GM19035 (cell line): ENCODE measurements around the gene OR7G2.

Source experiments
- ATAC-seq: cut with Tn5 transposase; IDR thresholded peaks from one replicate; pipeline ENCODE4 v1.9.1; 2021; ENCODE audit not compliant: unreplicated experiment

Gene OR7G2

DNA sequence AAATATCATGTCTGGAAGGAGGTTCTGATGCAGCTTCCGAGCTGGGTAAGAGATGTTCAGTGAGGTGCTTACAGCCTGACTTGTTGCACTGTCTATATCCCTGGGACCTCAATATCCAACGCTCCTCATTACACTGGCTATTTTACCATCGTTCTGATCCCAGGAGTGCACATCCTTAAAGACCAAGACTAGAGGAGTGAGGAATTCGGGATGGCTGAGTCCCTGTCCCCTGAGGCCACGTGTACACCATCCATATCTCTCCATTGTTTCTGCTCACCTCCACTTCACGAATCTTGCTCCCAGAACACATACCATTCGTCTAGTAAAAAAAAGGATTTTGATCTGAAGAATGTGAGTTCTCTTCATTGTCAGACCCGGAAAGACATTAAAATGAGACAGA lies at the start of gene OR7G2:
Gene OR7G2 (minus strand): TSS at position 101 of the 400 bp plus-strand sequence. CDS start 4,232 bp downstream, outside the sequence.
- no peak for ATAC-seq

- ATAC-seq = no peak
Measured at GRCh38 chr19:9156304-9156703, 49.0 kb upstream of the OR7G2 start.

DNA sequence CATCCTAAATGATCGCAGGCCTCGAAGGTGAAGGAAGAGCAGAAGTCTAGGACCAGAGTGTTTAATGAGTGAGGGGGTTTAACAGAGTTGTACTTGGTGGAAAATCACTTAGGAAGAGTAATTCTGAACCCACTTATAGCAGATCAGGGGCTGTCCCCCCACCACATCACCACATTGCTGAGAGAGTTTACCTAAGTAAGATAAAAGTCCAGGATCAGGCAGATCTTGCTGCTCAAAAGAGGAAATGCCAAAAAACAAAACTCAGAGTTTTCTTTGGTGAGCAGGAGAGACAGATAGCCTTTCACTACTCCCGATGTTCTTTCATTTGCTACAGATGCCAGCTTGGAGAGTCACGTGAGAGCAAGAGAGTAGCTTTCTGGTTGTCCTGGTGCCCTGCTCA lies 48.3 kb upstream of the OR7G2 start:
- no peak for ATAC-seq

DNA sequence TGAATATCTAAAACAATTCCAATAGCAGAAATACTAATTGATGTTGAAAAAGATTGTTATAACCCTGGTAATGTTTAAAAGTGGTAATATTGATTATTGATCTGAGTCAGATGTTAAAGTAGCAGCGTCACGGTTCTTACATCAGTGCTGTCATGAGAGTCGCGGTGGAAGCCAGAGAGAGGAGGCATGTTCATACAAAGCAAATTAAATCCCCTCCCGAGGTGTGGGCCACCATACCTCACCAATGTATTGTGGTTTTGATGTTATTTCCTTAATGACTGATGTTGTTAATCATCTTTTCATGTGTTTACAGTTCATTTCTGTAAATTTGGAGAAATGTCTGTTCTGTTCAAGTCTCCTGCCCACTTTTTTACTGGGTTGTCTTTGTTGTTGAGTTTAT lies 44.1 kb upstream of the OR7G2 start:
- ATAC-seq = no peak

DNA sequence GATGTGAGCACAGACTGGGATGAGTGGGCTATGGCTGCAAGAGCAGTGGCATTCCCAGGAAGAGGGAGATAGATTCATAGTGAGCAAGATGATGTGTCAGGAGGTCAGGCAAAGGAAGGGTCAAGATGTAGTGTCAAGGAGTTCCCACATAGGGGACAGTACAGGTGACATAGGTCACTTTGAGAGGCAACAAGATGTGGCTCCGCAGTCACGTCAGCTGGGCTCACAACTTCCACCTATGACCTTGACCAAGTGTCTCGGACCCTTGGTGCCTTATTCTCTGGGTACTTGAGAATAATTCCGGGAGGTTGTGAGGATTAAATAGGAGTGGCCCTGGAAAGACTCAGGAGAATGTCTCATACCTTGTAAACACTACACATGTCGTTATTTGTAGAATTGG lies 43.4 kb upstream of the OR7G2 start:
- ATAC-seq = no peak

DNA sequence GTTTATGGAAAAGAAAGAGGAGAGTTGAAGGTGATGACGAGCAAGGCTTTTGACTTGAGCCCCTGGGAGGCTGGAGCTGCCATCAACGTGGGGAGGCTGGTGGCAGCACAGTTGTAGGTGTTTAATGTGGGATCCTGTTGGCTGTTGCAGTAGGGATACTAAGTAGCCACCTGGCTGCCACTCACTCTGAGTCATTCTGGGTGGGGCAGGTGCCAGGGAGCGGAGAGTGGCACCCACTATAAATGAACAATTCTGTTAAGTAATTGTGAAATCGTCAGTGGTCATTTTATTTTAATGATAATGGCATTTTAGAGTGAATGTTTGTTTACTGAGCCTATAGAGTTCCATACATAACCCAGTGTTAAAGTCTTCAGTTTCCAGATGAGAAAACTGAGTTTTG lies 42.7 kb upstream of the OR7G2 start:
- no peak for ATAC-seq

- no peak for ATAC-seq
Measured at GRCh38 chr19:9148697-9149096, 41.4 kb upstream of the OR7G2 start.

DNA sequence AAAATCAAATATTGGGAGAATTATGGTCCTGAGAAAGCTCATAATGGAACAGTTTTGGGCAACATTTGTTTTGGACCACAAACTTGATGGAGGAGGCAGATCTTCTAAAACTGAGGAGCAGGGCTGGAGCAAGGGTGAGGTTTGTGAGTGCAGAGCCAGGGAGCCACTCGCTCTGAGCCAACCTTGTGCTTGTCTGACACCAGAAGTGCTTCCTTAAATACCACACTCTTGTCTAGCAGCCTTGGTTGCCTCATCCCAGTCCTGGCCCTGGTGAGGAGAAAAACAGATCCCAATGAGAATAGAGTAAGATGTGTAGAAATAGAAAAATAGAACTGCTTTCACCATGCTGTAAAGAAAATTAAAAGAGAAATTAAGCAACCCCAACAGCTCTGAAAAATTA lies 39.6 kb upstream of the OR7G2 start:
- no peak for ATAC-seq

DNA sequence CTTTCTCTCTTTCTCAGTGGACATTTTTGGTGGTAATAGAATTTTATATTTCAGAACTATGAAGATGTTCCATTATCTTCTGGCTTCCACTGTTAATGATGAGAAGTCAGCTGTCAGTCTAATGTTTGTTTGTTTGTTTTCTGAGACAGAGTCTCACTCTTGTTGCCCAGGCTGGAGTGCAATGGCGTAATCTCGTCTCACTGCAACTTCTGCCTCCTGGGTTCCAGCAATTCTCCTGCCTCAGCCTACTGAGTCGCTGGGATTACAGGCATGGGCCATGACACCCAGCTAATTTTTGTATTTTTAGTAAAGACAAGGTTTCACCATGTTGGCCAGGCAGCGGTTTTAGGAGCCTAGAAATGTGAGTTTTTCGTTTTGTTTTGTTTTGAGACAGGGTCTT lies 37.6 kb upstream of the OR7G2 start:
- ATAC-seq = no peak

GRCh38 chr19:9140159-9140874 lies 33.0 kb upstream of the OR7G2 start, which contains the start of gene ZNF317:
Gene ZNF317, plus strand, starts transcription at chr19:9140397. Its CDS starts 15,620 bp downstream, at chr19:9156017.
- ATAC-seq = peak; percentile 91

DNA sequence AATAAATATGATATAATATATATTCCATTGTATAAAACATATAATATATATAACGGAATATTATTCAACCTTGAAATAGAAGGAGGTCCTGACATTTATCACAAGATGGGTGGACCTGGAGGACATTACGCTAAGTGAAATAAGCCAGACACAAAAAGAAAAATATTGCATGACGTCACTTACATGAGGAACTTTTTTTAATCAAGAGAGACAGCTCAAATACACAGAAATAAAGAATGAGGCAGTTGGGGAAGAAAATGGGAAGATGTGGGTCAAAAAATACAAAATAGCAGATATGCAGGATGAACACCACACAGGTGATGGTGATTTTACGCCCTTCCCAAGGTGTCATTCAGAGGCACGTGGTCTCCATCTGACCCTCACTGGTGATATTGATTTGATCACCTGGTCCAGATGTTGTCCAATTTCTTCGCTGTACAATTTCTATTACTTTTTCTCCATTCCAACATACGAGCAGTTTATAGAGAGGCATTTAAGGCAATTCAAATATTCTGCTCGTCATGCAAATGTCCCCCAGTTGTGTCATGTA lies 32.4 kb upstream of the OR7G2 start:
- peak; percentile 8 for ATAC-seq

DNA sequence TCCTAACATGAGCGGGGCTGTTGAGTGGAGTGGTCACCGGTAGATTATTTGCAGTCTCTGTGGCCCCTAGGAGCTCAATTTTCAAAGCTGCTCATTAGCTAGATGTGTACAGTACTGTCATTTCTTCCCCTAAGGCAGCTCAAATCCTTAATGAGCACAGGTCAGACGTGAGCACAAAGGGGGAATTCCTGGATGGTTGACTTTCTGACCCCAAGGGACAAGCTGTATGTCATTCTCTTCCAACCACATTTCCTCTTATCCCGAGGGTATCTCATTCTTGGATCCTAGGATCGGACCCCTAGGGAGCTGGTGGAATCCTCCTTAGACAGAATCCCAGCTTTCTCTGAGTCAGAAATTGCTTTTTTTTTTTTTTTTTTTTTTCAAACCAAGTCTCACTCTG lies 25.1 kb upstream of the OR7G2 start:
- no peak for ATAC-seq

DNA sequence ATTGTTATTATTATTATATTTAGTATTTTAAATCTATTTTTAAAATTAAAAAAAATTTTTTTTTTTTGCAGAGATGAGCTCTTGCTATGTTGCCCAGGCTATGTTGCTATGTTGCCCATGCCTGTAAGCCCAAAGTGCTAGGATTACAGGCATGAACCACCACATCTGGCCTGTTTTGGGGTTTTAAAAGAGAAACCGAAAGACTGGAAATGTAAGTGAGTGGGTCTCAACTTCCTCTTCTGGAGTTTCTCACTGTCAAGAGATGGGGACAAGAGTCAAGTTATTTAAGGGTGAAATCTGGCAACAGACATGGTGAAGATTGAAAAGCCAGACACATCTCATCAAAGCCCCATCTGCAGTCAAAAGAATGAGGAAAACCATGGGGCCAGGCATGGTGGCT lies 23.7 kb upstream of the OR7G2 start:
- ATAC-seq = no peak

- ATAC-seq = no peak
Measured at GRCh38 chr19:9128171-9128570, 20.9 kb upstream of the OR7G2 start.

GRCh38 chr19:9126900-9127405 lies 19.7 kb upstream of the OR7G2 start, which contains the start of gene OR7G3:
Gene OR7G3, minus strand, starts transcription at chr19:9126950. Its CDS starts 0 bp downstream, at chr19:9126950.
- no peak for ATAC-seq

GRCh38 chr19:9116547-9116946 lies 9.3 kb upstream of the OR7G2 start:
- ATAC-seq = no peak

- no peak for ATAC-seq
Measured at GRCh38 chr19:9115307-9115813, 8.1 kb upstream of the OR7G2 start, which contains the start of gene OR7G1. Gene OR7G1, minus strand, starts transcription at chr19:9115763. Its CDS starts 0 bp downstream, at chr19:9115763.

- no peak for ATAC-seq
Measured at GRCh38 chr19:9109959-9110358, 2.7 kb upstream of the OR7G2 start.

GRCh38 chr19:9086761-9087160 lies 20.5 kb downstream of the OR7G2 start, which contains the start of gene OR1M1:
Gene OR1M1, plus strand, starts transcription at chr19:9087061. Its CDS starts 6,184 bp downstream, at chr19:9093245.
- ATAC-seq = no peak

- ATAC-seq = no peak
Measured at GRCh38 chr19:9078651-9079050, 28.6 kb downstream of the OR7G2 start.

- ATAC-seq = no peak
Measured at GRCh38 chr19:9076901-9077300, 30.4 kb downstream of the OR7G2 start.
